Epidermal melanocyte (primary cell): ENCODE measurements around the gene HUNK.
"Not testable (repeated sequence)": the region's sequence is repeated elsewhere in the genome, so short reads cannot be mapped to it uniquely, and the experiment has no call there.

Experiments
- DNase-seq: peaks from one replicate; pipeline ENCODE4 v3.0.0; 2011; ENCODE audit warnings: low spot score; ENCODE audit not compliant: insufficient read length

HUNK gene

GRCh38 chr21:31870472-31871193 lies 2.2 kb upstream of the HUNK start:
- no peak for DNase-seq

GRCh38 chr21:31871371-31871770 lies 1.4 kb upstream of the HUNK start:
- not testable (repeated sequence) for DNase-seq

GRCh38 chr21:31872072-31872451 lies 758 bp upstream of the HUNK start:
- no peak for DNase-seq

- no peak for DNase-seq
Measured at GRCh38 chr21:31873275-31873695, 465 bp downstream of the HUNK start.

GRCh38 chr21:31873696-31874599 lies 1.1 kb downstream of the HUNK start:
- DNase-seq = peak; percentile 45

GRCh38 chr21:31874812-31875212 lies 2.0 kb downstream of the HUNK start:
- no peak for DNase-seq

- DNase-seq = no peak
Measured at GRCh38 chr21:31875496-31876015, 2.7 kb downstream of the HUNK start.

GRCh38 chr21:31877463-31877957 lies 4.7 kb downstream of the HUNK start:
- DNase-seq = no peak

GRCh38 chr21:31878831-31879230 lies 6.0 kb downstream of the HUNK start:
- DNase-seq = no peak

GRCh38 chr21:31879241-31879650 lies 6.4 kb downstream of the HUNK start:
- no peak for DNase-seq

- no peak for DNase-seq
Measured at GRCh38 chr21:31879911-31880310, 7.1 kb downstream of the HUNK start.

GRCh38 chr21:31880816-31881215 lies 8.0 kb downstream of the HUNK start:
- DNase-seq = no peak

- DNase-seq = no peak
Measured at GRCh38 chr21:31882711-31883110, 9.9 kb downstream of the HUNK start.

- no peak for DNase-seq
Measured at GRCh38 chr21:31885146-31885545, 12.3 kb downstream of the HUNK start.

- DNase-seq = no peak
Measured at GRCh38 chr21:31886915-31887314, 14.1 kb downstream of the HUNK start.

GRCh38 chr21:31887391-31887841 lies 14.6 kb downstream of the HUNK start:
- DNase-seq = no peak

GRCh38 chr21:31888936-31889371 lies 16.1 kb downstream of the HUNK start:
- DNase-seq = no peak

GRCh38 chr21:31889460-31889859 lies 16.6 kb downstream of the HUNK start:
- DNase-seq = no peak

- no peak for DNase-seq
Measured at GRCh38 chr21:31892686-31893085, 19.9 kb downstream of the HUNK start.

- DNase-seq = no peak
Measured at GRCh38 chr21:31893851-31894415, 21.1 kb downstream of the HUNK start.

- no peak for DNase-seq
Measured at GRCh38 chr21:31894457-31894856, 21.6 kb downstream of the HUNK start.
